Stimulated activated CD8-positive, alpha-beta memory T cell treated with anti-CD3 and anti-CD28 coated beads, Interleukin-12 subunit alpha, Interleukin-12 subunit beta, amount 100 ng/mL, for 24 hours (primary cell): ENCODE data around the gene TEKT3.

Experiments
- DNase-seq: peaks from one replicate; pipeline ENCODE4 v3.0.0-alpha.2; 2020; ENCODE audit errors: extremely low read depth

TEKT3 gene

DNA sequence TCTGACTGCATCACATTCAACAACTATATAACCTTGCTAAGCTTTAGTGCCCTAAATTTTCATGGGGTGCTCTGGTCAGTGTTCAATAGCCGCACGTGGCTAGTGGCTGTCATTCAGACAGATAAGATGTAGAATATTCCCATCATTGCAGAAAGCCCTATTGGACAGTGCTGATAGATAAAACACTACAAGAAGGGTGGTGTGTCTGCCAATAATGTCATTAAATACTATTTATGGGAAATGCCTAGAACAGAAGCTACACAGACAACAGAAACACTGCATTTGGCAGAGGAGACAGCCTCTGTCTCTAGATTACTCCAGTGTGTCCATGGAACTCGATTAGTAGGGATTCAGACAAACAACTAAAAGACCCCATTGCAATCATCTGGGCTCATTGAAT lies 47.8 kb downstream of the TEKT3 start:
- DNase-seq: no peak

DNA sequence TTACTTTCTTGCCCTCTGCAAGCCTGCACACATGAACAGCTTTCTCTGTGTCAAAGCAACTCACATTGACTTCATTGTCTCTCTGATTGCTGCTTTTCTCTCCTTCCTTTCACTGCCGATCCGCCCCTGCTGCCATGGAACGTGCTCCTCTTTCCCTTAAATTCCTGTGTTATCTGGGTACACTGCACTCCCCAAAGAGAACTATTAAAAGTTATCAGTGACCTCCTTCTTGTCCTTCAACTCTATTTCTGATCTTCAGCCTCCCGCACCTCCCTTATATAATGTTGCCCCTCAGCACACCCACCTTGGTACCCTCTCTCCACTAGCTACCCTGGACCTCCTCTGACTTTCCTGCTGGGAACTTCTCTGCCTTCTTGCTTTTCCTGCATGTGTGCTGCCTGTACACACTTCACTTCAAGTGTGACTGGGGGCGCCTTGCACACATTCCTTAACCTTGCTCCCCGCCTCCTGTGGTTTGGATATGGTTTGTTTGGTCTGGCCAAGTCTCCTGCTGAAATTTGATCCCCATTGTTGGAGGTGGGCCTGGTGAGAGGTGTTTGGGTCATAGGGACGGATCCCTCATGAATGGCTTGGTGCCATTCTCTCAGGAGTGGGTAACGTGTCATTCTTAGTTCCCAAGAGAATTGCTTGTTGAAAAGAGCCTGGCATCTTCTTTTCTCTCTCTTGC lies 49.6 kb downstream of the TEKT3 start:
- DNase-seq: no peak

DNA sequence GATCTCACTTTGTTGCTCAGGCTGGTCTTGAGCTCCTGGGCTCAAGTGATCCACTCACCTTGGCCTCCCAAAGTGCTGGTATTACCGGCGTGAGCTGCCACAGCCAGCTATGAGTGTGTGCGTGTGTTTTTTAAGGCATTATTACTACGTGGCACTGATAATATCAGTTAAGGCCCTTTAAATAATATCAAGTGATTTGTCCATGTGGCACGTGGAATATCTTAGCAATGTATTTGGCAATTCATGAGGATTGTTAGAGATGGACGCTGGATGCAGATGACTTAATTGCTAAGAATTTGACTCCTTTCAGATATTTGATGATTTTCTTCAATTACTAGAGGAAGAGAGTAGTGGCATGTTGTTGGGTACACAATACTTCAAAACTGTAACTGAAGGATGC lies 50.8 kb downstream of the TEKT3 start:
- no peak for DNase-seq

DNA sequence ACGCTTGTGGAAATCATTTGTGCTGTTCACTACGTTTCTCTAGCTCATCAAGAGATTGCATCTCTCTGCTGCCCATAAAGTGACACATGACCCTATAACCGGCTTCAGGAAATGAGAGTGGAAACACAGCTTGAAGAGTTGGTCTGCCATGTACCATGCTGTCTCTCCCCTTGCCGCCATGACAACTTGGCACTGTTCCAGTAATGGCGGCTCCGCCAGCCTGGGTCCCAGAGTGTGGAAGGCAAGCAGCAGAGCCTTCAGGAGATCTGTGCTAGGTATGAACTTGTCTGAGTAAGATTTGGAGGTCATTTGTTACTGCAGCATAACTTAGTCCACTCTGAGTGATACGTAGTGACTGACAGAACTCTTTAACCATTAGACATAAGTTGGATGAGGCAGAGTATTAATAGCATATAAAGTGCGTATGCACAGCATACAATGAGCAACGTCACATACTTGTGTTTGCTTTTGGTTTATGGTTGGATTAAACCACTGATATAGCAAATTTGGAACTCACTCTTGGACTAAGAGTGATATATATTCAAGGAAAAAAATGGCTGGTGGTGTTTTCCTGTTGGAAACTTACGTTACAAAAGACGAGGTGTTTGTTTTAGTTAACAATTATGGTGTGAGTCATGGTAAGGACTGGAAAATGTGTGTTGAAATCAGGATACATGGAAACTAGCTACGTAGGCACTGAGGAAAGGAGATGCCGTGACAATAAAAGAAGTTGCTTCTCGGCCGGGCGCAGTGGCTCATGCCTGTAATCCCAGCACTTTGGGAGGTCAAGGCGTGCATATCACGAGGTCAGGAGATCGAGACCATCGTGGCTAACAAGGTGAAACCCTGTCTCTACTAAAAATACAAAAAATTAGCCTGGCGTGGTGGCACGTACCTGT lies 51.9 kb downstream of the TEKT3 start:
- no peak for DNase-seq

DNA sequence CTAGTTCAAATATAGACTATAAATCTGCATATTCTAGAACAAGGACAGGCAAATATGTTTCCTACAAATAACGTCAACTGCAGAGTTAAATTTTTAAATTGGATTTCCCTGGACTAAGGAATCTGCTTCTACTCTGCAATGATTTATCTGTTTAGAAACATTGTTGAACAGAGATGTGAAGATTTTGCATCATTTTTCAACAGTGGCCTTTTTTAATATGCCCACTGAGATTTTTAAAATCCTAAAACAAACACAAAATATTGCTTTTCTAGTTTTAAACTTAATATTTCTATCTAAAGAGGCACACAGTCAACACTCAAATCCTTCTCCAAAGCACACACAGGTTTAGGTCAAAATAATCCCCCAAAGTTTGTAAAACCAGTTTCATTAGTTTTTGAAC lies 52.5 kb downstream of the TEKT3 start:
- no peak for DNase-seq

DNA sequence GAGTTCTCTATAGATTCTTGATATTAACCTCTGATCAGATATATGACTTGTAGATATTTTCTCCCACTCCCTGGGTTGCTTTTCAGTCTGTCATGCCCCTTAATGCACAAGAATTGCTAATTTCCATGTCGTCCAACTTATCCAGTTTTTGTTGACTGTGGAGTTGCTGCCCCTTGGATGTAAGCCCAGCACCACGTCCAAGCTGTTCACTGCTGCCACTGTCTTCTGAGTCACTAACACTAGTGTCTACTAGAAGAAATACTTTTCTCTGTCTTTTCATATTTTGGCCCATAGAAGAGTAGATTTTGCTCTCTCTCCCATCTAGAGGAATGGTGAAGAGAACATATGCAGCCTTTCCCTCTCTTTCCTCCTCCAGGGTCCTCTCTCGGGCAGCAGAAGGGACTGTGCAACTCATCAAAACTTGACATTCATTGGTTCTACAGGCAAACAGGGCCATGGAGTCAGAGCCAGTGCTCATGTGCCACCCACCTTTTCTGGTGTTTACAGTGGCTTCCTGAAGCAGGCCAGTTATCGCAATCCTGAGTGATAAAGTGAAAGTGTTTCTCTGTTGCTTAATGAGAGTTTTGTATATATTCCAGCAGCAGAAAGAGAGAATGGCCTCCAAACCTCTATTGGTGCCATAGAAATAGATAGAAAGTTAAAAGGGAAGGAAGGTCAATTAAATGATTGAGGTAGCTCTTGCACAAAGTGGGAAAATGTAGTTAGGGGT lies 53.7 kb downstream of the TEKT3 start:
- no peak for DNase-seq

DNA sequence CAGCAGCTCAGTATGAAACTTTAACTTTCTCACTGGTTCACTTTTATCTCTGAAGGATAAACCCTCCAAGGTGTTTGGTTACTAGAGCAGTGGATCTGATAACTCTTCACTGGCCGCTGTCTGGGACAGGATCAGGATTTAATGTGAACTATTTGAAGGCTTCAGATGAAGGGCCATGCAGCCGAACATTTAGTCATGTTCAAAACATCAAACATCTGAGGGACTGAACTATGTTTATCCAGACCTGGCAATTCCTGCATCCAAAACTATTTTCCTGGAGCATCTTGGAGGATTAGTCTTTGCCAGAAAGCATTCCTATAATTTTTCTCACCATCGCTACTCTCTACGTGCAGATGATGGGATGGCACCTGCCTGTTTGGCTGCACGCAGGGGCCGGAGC lies 55.9 kb downstream of the TEKT3 start:
- DNase-seq: no peak

DNA sequence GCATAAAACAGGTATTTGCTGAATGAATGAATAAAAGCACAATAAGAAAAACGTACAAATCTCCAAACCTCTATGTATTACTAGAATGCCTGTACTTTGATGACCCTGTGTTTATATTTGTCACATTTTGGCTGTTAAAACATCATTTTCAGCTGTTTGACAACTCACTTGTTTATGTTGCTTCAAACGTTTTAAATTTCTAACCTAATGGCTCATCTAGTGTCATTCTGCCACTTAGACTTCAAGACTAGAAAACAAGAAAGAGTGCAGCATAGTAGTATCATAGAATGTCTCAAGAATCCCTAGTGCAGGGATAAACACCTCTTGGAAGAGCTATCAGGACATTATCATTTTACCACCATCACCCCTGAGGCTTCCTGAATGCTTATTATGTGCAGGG lies 56.9 kb downstream of the TEKT3 start:
- DNase-seq: no peak

DNA sequence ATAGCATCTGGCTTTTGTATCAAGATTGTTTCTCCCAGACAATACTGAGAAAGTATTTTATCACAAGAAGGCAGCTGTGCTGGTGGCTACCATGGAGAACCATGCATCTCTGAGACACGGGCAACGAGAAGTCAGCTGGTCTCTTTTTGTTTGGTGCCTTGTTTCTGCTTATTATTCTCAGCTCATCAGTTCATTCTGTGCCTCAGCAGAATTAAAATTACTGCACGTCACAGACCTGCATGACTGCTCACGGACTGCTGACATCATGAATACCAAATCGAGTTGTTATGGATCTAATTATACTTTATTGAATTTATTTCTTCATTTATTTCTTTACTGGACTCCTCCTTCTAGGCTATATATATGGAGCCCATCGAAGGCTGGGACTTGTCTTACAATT lies 57.3 kb downstream of the TEKT3 start:
- DNase-seq: no peak

DNA sequence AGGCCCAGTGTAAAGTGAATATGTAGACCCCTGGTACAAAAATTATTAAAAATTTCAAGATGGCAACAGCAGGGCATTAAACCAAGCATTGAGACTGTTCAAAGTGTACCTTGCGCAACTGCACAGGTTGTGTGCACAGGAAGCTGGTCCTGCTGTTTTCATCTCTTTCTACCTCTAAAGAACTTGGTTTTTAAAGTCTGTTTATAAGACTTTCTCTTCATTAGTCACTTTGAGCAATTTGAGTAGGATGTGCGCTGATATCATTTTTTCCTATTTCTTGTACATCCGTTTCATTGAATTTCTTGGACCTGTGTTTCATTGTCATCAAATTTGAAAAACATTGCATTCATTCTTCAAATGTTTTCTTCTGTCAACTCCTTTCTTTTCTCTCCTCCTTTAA lies 59.5 kb downstream of the TEKT3 start:
- no peak for DNase-seq

DNA sequence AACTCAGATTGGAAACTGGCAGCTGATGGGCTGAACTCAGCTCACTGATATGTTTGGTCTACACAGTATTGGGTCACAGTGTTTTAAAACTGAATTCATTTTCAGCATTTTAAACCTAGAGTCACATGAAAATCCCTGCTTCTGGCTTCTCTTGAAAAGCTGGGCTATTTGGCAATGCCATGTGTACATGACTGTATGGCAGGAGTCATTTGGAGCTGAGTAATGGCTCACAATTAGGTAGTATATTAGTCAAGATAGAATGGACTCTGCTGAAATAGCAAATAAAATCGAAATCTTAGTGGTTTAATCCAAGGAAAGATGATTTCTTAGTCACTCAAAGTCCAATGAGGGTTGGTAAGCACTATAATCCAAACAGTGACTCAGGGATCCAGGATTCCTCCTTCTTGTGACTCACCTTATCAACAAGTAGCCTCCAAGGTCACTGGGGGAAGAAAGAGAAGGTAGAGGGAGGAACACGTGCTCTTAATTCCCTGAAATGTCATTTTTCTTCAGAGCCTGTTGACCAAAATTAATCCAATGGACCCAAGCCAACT lies 62.4 kb downstream of the TEKT3 start:
- DNase-seq: no peak

DNA sequence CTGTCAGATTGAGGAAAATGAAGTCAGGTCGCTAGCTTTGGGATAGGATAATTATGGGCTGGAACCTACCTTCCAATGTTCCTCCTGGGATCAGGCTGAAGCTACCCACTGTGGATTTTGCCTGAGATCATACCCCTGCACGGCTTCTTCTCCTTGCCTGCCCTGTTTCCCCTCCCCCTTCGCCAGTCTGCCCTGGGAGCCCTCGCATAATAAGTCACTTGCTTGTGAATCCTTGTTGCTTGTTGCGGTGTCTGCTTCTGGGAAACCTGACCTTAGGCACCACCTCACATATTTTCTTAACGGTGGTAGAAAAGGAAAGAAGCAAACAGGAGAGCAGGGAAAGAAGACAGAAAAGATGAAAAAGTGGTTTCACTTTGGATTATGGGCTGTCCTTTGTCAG lies 63.0 kb downstream of the TEKT3 start:
- DNase-seq: no peak

DNA sequence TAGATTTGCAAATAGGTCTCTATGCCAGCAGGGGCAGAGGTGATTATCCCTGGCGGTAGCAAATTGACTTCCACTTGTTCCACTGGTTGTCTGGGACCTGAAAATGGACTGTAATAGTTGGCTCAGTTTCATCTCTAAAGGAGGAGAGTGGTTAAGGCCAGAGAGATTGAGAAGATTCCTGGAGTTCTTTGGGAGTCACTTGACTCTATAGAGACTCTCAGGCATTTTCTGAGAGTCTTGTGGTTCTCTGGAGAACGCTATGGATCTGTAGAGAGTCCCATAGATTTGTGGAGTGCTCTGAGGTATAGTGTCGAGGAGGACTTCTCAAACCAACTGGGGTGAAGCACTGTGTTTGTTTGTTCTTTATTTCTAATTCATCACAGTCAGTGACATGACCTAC lies 67.4 kb downstream of the TEKT3 start:
- DNase-seq: no peak

DNA sequence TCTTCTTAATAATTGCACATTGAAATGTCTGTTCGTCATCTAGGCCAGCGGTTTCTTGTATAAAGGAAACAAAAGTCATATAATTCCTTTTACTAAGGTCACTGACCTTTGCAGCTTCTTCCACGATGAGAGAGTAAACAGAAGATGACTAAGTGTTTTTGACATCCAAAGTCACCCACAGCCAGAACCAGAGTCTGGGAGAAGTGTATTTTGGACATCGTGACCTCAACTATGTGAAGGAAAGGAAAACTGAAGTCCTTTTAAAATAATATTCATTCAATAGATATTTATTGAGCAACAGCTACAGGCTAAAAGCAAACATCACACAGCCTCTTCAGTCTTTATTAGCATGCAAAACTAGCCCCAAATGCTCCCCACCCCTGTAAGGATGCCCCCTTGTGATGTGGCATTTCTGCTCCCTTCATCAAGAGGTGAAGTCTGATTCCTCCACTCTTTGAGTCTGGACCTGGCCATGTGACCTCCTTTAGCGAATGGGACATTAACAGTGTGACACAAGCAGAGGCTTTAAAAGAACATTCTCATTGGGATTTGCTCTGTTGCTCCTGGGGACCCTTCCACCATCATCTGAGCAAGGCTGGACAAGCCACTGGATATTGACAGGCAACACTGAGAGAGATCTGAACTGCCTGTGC lies 68.1 kb downstream of the TEKT3 start:
- DNase-seq: no peak

DNA sequence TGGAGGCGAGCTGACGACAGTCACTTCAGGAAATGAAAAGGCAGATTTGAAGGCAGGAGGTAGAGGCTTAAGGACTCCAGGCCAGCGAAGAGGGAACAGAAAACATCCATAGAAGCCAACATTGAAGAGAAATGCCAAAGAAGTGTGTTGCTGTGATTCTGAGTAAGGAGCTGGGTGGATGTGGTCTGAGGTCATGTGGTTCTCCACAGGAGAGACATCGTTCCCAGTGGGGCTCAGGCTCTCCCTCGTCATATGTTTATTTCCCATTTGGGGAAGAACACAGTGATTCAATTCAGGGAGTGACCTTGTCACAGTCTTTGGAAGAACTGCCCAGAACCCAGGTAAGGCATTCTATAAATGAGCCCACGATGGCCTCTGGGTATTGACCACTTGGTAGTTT lies 69.7 kb downstream of the TEKT3 start:
- no peak for DNase-seq

DNA sequence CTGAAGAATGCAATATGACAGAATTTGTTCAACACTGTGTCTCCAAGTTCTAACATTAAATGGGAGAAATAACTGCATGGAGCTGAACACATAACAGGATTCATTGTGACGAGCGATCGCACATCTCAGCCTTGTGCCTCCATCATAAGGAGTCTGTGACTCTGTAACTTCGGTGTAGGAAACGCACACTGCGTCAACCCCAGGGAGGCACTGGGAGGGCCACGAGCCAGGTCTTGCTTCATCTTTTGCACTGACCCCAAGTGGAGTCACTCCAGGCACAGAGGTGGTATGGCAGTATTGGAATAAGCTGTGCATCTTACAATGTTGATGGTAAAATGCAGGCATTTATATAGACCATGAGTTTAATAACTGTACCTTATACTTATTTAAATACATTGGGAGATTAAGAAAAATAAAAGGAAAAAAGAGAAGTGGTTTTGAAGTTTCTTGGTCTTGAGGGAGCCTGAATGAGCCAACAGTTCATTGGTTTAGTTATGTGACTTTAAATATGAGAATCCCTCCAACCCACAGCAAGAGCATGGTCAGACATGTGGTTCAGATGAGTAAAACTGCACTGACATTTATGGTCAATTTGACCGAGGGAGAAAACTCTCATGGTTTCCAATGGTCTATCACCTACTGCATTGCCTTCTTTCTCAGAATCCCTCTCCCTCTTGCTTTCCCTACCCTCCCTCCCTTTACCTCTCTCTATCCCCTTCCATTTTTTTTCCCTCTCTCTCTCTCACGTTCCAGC lies 70.6 kb downstream of the TEKT3 start:
- DNase-seq: no peak

DNA sequence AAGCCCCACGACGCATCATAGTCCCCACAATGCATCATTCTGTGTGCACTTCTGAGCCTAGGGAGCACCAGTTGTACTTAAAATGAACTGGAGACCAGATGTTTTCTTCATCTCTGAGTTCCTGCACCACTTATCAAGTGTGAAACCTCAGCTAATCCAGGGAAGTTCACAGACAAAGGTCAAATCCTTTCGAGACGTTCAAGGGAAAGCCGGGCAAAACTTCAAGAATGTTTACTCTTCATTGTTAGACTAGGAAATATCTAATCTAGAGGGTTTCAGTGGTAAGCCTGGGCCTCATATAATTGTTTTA lies 71.7 kb downstream of the TEKT3 start:
- DNase-seq: no peak

DNA sequence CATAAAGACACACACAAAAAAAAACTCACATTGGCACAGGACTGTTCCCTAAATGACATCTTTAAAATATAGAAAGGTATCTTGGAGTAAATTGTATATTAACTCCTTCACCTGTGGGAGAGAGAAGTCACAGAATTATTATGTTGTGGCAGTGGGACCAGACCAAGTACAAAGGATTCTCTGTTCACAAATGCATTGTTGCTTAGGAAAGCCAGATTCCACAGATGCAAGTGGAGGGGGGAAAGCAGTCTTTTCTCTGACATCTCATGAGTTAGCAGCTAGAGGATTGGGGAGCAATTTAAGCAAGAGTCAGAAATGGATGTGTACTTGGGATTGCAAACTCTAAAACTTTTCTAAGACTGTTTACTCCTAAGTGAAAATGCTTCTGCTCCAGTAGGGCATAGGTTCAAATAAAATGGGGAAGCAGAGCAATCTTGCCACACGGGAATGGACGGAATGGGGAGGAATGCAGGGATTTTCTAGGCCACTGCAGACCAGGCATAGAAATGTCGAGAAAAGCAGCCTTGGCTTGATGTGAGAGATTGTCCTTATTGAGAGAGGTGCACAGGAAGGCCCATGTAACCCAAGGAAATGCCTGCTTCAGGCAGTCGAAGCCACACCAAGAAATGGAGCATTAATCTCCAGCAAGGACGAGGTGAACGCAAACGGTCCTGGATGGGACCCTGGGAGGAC lies 72.2 kb downstream of the TEKT3 start:
- DNase-seq: no peak

DNA sequence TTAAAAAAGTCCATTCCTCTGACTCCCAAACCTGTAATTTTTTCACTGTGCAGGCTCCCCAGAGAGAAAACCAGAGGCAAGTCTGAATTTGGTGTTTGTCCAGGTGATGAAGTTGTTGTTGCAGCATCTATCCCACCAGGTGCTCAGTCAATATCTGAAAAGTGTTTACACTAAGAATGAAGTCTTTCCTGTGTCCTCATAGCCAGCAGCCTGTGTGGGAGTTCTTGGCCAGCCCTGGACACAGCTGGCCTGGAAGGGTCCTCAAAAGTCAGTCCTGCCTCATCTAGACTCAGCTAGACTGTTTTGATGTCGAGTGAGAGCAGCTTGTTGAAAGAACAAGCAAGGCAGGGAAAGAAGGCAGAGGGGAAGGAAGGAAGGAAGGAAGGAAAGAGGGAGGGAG lies 72.9 kb downstream of the TEKT3 start:
- DNase-seq: no peak

DNA sequence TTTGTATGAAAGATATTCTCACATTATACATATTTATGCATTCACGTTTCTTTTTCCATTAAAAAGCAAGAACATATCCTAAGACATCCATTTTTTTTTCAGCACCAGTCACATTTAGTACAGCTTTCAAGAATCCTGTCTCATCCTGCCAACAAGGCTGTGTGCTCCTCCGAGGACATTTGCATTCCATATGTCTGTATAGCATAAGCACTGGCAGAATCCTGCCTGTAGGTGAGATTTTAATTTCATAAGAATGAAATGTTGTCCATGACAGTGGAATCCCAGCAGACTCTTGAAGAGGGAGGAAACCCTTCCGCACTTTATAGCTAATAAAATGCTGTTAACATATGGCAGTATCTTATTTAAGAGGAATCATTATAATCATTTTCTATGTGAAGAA lies 73.4 kb downstream of the TEKT3 start:
- no peak for DNase-seq
